Mesodermal cell (in vitro differentiated cells): Measurements from ENCODE around the gene MYL5.

Source experiments
- H3K27ac ChIP-seq: 2 replicates; pipeline ENCODE4 v1.7.0; 2013; ENCODE audit warnings: mild to moderate bottlenecking, low read depth, low read length, moderate library complexity; ENCODE audit not compliant: severe bottlenecking
- H3K36me3 ChIP-seq: 2 replicates; pipeline ENCODE4 v1.7.1; 2013; ENCODE audit warnings: mild to moderate bottlenecking, low read length, moderate library complexity; ENCODE audit not compliant: control insufficient read depth, insufficient read depth
- H3K4me1 ChIP-seq: one replicate; pipeline ENCODE4 v1.7.1; 2013; ENCODE audit warnings: mild to moderate bottlenecking, low read length; ENCODE audit not compliant: insufficient read depth, control insufficient read depth, poor library complexity, severe bottlenecking
- H3K4me3 ChIP-seq: 2 replicates; pipeline ENCODE4 v1.7.0; 2013; ENCODE audit warnings: low read length, control low read depth, mild to moderate bottlenecking; ENCODE audit not compliant: insufficient read depth, poor library complexity, severe bottlenecking; ENCODE audit errors: extremely low read depth
- H3K9me3 ChIP-seq: 2 replicates; pipeline ENCODE4 v1.7.1; 2013; ENCODE audit warnings: mild to moderate bottlenecking, low read length, moderate library complexity; ENCODE audit not compliant: control insufficient read depth
- WGBS, 2 experiments: methylation state at CpG; one replicate each; pipeline ENCODE4 v1.1.5; 2013; ENCODE audit warnings: missing lambda C conversion rate in 2 of 2; ENCODE audit not compliant: insufficient coverage in 2 of 2; 5-methylcytosine and 5-hydroxymethylcytosine counted together

Gene MYL5

DNA sequence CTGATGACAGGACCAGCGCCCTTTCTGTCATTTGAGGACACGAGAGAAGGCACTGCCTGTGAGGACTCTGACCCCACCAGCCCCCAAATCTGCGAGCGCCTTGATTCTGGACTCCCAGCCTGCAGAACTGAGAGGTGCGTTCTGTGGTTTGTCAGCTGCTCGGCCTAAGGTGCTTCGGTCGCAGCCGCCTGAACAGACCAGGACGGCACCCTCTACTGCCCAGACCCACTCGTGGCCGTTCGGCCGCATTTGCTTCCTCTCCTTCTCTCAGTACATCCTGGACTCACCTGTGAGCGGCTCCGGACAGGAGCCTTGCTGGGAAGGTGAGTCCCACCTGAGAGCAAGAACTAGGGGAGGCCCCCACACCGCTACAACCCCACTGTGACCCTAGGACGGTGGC is 39.7 kb downstream of the MYL5 start:
- H3K9me3 ChIP-seq, result no peaks in the 10 kb centered on the region
- H3K4me1 ChIP-seq, result no peaks in the 10 kb centered on the region
- no peak overlapping the region for H3K4me3 ChIP-seq
- H3K36me3 ChIP-seq, result peaks cover 60% of the 10 kb centered on the region
- WGBS, 2 experiments, result 93 to 96% methylated on average over 18 of the region's 18 CpGs
- no peak overlapping the region for H3K27ac ChIP-seq

DNA sequence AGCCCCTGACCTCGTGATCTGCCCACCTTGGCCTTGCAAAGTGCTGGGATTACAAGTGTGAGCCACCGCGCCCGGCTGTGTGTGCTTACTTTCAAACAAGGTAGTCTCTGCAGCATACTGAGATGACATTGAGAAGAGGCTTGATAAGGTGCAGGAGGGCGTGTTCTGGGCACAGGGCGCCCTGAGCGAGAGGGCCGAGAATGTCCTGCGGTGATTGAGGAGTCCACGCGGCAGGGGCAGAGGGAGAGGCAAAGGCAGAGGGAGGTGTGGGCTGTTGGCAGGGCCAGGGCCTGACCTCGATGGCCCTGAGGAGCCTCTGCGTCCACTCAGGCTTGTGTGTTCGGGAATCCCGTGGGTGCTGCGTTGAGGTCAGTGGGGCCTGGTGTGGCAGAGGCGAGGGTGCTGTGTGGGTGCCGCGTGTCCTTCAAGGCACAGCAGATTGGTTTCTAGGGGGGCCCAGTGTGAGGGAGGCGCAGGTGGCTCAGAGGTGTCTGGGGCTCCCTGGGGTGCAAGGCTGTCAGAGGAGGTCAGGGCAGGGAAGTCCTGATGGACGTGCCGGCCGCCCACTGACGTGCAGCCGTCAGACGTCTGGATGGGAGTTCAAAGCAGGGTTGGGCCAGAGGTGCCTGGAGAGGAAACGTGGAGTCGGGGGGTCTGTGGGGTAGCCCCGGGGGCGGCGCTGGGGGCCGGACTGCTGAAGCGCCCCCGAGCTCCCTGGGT is 43.4 kb downstream of the MYL5 start:
- Histone ChIP-seq H3K27ac (no peak overlapping the region), H3K4me1 (no peaks in the 10 kb centered on the region), H3K4me3 (no peak overlapping the region), H3K36me3 (peaks cover 52% of the 10 kb centered on the region), H3K9me3 (no peaks in the 10 kb centered on the region)
- 91 to 96% methylated on average over 27 to 28 of the region's 34 CpGs for WGBS, 2 experiments

DNA sequence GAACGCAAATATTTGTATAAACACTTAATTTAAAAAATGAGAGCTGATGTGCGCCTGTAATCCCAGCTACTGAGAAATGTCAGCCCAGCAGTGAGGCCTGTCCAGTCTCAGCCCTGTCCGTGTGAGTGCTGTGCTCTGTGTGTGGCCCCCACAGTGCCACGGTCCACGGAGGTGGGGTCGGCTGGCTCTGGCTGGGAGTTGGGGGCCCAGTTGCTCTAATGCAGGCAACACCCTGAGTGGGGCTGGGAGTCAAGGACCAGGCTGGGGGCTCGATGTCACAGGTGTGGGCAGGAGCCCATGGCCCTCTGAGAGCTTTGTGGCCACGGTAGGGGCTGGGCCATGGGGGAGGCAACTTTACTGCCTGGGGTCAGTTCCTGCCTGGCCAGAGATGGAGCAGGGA is 44.1 kb downstream of the MYL5 start:
- no peaks in the 10 kb centered on the region for H3K9me3 ChIP-seq
- H3K27ac ChIP-seq, result no peak overlapping the region
- WGBS, 2 experiments, result 95 to 98% methylated on average over 7 of the region's 8 CpGs
- peaks cover 52% of the 10 kb centered on the region for H3K36me3 ChIP-seq
- no peaks in the 10 kb centered on the region for H3K4me1 ChIP-seq
- no peak overlapping the region for H3K4me3 ChIP-seq

DNA sequence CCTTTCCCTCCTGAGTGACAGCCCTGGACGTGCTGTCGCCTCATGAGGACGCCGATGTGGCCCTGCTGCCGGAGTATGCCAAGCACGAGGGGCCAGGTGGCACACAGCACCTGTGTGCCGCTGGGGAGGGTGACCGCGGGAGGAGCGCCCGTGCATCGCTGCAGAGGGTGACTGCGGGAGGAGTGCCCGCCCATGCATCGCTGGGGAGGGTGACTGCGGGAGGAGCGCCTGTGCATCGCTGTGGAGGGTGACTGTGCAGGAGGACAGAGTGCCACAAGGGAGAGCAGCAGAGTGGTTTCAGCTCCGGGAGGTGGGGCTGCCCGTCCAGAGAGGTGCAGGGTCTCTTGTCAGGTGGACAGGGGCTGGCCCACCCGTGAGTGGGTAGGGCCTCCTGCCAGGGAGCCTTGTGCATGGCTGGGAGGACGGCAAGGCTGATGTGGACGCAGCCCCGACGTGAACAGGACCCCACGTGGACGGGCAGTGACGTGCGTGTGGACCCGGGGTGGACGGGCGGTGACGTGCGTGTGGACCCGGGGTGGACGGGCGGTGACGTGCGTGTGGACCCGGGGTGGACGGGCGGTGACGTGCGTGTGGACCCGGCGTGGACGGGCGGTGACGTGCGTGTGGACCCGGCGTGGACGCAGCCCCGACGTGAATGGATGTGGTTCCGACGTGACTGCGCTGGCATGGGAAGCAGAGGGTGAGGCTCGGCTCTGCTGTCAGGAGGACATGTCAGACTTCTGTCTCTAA is 45.9 kb downstream of the MYL5 start:
- Histone ChIP-seq H3K36me3 (peaks cover 49% of the 10 kb centered on the region), H3K4me1 (no peaks in the 10 kb centered on the region), H3K9me3 (no peaks in the 10 kb centered on the region), H3K4me3 (no peak overlapping the region), H3K27ac (no peak overlapping the region)
- WGBS, 2 experiments, result 92 to 97% methylated on average over 30 to 58 of the region's 59 CpGs

DNA sequence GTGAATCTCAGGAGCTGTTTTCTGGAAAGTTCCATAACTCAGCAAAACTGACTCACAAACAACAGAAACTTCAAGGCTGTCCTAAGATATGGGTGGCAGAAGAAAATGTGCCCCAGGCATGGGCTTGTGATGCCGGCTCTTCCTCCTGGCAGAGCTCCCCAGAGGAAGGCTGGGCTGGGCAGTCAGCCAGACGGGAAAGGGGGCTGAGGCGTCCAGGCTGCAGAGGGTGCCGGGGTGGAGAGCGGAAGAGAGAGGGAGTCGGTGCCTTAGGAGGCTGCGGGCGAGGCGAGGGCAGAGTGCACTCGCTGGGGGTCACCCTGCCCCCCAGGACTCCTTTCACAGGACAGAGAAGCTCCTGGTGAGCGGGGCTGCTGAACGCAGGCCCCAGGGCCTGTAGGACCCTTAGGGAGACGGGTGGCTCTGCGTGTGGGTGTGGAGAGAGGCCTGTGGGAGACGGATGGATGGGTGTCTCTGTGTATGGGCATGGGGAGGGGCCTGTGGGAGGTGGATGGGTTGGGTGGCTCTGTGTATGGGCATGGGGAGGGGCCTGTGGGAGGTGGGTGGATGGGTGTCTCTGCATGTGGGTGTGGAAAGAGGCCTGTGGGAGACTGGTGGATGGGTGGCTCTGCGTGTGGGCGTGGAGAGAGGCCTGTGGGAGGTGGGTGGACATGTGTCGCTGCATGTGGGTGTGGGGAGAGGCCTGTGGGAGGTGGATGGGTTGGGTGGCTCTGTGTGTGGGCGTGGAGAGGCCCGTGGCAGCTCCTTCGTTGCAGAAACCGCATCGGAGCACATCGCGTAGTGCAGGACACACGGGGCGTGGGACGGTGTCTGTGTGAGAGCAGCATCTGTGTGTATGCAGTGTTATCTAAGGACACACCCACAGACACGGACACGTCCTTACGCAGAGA is 47.2 kb downstream of the MYL5 start:
- no peak overlapping the region for H3K27ac ChIP-seq
- 97% methylated on average over 26 to 31 of the region's 31 CpGs for WGBS, 2 experiments
- H3K9me3 ChIP-seq, result no peaks in the 10 kb centered on the region
- H3K4me1 ChIP-seq, result peaks cover 4% of the 10 kb centered on the region
- no peak overlapping the region for H3K4me3 ChIP-seq
- peaks cover 49% of the 10 kb centered on the region for H3K36me3 ChIP-seq

DNA sequence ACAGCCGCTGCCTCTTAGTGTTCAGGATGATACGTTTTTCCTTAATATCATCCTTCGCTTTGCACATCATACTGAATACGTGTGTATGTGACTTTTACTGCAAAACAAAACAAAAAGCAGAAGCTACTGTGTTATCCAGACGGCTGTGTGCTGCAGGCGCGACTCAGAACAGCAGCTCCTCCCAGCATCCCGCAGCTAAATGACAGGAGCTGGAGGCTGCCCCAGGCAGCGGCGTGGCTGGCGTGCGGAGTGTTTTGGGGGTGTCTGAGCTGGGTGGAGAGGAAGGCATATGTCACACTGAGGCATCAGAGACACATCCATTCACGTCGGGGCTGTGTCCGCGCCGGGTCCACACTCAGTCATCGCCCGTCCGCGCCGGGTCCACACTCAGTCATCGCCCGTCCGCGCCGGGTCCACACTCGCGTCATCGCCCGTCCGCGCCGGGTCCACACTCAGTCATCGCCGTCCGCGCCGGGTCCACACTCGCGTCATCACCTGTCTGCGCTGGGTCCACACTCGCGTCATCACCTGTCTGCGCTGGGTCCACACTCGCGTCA is 47.9 kb downstream of the MYL5 start:
- Histone ChIP-seq H3K36me3 (peaks cover 55% of the 10 kb centered on the region), H3K27ac (no peak overlapping the region), H3K4me3 (no peak overlapping the region), H3K4me1 (peaks cover 4% of the 10 kb centered on the region), H3K9me3 (no peaks in the 10 kb centered on the region)
- whole genome bisulfite sequencing, 2 experiments, result 98 to 99% methylated on average over 37 to 47 of the region's 47 CpGs

DNA sequence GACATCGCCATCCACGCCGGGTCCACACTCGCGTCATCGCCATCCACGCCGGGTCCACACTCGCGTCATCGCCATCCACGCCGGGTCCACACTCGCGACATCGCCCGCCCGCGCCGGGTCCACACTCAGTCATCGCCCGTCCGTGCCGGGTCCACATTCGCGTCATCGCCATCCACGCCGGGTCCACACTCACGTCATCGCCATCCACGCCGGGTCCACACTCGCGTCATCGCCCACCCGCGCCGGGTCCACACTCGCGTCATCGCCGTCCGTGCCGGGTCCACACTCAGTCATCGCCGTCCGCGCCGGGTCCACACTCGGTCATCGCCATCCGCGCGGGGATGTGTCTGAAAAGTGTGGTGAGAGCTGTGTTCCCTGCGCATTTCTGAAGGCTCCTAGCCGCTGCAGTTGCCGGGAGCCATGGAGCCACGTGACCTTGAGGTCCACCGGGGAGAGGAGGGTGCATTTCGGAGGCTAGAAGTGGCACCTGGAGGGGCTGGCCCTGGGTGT is 48.6 kb downstream of the MYL5 start:
- Histone ChIP-seq H3K4me1 (peaks cover 4% of the 10 kb centered on the region), H3K36me3 (peaks cover 61% of the 10 kb centered on the region), H3K4me3 (no peak overlapping the region), H3K9me3 (no peaks in the 10 kb centered on the region), H3K27ac (no peak overlapping the region)
- WGBS, 2 experiments, result 97 to 98% methylated on average over 53 to 61 of the region's 61 CpGs

DNA sequence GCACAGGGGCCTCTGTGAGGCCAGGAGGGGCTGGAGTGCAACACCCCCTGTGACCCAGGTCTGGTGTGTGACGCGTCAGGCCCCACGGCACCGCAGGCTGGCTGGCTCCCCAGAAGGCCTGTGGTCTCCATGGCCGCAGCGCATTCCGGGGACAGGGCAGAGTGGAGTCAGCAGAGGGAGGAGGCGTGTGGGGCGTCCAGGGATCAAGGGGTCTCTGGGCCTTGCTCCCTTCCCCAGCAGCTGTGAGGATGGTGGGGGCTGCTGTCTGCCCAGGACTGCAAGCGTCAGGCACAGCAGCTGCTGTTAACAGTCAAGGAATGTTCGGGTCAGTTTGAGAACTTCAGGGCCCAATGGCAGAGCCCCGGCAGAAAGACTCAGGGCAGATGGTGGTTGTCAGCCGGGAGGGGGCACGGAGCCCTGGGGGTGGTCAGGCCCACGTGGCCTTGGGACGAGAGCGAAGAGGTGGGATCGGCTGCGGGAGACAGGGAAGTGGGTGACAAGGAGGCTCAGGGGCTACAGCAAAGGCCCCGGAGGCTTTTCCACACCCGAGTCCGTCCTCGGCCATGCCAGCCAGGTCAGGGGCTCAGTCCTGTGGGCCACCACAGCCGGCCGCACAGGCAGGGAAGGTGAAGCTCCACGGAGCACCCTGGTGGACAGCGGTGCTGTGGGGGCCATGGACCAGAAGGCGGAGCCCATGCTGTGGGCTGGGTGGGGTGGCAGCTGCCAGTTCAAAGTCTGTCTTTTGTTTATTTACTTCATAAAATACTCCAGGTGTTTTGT is 49.6 kb downstream of the MYL5 start:
- H3K4me1 ChIP-seq, result peaks cover 4% of the 10 kb centered on the region
- H3K27ac ChIP-seq, result peak overlapping the region; percentile 10
- no peaks in the 10 kb centered on the region for H3K9me3 ChIP-seq
- 96% methylated on average over 23 to 24 of the region's 28 CpGs for WGBS, 2 experiments
- no peak overlapping the region for H3K4me3 ChIP-seq
- peaks cover 68% of the 10 kb centered on the region for H3K36me3 ChIP-seq

DNA sequence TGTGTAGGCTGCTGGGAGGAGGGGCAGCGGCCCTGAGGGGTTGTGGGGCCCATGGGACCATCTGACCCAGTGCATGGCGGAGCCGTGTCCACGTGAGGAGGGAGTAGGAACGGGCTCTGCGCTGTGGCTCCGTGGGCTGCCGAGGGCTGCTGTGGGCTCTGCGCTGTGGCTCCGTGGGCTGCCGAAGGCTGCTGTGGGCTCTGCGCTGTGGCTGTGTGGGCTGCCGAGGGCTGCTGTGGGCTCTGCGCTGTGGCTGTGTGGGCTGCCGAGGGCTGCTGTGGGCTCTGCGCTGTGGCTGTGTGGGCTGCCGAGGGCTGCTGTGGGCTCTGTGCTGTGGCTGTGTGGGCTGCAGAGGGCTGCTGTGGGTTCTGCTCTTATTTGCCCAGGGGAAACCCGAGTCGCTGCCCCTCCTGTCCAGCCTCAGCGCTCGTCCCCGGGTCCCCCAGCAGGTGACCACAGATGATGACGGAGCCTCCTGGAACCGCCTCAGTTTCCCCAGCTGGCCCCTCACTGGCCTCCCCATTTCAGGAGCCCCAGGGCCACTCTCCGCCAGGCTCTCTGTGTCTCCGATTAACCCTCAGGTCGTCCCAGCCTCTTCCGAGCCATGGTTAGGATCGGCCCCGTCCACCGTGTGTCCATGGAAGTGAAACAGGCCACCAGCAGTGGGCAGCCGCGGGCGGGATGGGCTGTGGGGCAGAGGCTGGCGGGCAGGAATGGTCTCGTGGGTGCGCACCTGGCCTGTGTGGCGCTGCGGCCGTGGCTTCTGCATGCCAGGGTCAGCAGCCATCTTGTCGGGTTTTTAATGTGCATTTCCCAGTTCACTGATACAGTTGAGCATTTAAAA is 51.3 kb downstream of the MYL5 start:
- no peak overlapping the region for H3K27ac ChIP-seq

More for the DNA sequence above, 51.3 kb downstream of the MYL5 start:
- H3K9me3 ChIP-seq, result no peaks in the 10 kb centered on the region
- 95 to 98% methylated on average over 33 to 35 of the region's 41 CpGs for WGBS, 2 experiments
- H3K4me1 ChIP-seq, result peaks cover 4% of the 10 kb centered on the region
- H3K4me3 ChIP-seq, result no peak overlapping the region
- peaks cover 75% of the 10 kb centered on the region for H3K36me3 ChIP-seq
